ENCODE data around the gene MYOCD.

- TF ChIP-seq CTCF (IDR thresholded peaks at IDR 0.05; ENCODE audit: low read length) (no peak), EZH2 (IDR thresholded peaks at IDR 0.05; ENCODE audit: borderline replicate concordance, low read length) (no peak)
Measured at GRCh38 chr17:12712941-12713340, 47.3 kb downstream of the MYOCD start.

Data from OCI-LY1 (cell line).